SIG-M5 treated with dmso at 0.1 percent for 504 hours (cell line): Measurements from ENCODE around the gene TRAF1.

ENCODE experiments used
- DNase-seq: peaks from one replicate; lab custom pipeline; 2025; ENCODE audit not compliant: unreplicated experiment; lab: John Stamatoyannopoulos, UW

TRAF1 gene

DNA sequence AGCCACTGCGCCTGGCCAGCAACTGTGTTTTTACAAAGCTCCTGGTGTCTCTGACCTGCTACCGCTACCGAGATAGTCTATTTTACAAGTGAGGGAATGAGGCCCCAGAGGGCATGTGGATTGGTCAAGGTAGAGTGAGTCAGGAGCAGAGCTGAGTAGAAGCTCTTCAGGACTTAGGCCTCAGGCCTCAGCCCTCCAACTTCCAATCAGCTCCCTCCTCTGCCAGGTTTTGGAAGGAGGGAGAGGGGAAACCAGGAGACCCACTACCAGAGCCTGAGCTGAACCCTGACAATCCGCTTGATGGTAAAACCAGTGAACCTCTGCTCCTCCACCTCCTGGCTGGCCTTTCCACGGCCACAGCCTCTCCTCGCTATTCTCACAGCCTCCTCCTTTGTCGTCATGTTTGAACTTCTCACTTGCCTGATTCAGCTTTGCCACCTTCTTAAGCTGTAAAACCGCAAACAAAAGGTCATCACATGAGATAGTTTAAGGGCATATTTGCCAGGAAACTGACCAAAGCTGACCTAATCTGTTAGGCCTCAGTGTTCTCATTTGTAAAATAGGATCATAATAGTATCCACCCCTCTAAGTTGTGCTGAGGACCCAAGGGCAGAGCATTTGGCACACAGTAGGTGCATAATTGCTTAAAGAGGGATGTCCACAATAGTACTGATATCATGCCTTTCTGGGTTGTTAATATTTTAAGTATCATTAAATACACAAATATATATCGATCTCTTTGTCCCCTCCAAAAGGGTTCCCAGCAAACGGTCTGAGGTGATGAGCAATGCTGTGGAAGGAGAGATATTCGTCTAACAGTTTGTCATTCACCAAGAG lies 1.7 kb downstream of the TRAF1 start:
- DNase-seq, result no peak

DNA sequence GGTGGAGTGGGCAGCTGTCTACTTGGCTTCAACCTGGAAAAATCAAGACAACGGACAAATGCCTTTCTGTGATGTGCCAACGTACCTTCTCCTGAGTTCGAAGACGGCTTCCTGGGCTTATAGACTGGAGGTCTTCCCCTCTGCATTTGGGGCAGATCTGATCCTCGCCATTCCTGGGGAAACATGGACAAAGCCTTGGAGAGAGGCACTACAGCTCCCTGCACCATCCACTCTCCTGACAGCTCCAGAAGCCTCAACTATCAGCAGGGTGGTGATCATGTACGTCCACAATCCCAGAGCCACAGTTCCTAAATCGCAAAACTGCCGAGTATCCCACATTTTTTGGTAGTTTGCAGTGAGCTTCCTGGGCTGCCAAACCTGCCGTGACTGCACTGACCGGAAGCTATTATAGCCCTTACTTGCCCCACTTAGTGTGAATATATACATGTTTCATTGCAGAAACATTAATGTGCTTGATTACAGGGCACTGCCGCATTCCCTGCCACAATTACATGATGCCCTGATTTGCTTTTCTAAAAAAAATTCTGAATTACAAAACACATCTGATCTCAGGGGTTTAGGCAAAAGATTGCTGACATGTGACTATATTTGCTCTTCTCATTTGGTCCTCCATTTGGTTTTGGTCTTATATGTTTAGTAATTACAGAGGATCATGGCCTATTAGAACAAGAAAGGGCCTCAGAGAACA lies 2.8 kb downstream of the TRAF1 start:
- DNase-seq, result no peak

DNA sequence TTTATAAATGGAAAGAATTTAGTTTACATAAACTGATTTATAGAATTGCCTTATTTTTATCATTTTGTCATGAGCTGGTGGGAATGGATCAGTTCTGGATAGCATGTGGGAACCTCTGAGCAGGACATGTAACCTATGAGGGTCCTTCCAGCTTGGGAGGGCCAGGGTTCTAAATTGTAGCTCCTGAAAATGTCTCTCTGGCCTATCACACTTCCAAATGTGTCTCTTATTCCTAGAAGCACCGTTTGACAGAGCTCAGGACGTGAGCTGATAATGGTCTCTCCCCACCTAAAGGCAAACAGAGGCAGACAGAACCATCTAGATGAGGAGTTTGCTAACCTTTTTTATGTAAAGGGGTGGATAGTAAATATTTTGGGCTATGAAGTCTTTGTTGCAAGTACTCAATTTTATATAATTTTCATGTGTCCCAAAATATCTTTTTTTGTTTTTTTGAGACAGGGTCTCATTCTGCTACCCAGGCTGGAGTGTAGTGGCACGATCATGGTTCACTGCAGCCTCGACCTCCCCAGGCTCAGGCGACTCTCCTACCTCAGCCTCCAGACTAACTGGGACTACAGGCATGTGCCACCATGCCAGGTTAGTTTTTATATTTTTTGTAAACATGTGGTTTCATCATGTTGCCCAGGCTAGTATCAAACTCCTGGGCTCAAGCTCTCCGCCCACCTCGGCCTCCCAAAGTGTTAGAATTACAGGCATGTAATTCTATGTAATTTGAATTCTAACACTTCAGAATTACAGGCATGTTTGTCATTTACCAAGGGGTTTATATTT lies 4.0 kb downstream of the TRAF1 start:
- no peak for DNase-seq

DNA sequence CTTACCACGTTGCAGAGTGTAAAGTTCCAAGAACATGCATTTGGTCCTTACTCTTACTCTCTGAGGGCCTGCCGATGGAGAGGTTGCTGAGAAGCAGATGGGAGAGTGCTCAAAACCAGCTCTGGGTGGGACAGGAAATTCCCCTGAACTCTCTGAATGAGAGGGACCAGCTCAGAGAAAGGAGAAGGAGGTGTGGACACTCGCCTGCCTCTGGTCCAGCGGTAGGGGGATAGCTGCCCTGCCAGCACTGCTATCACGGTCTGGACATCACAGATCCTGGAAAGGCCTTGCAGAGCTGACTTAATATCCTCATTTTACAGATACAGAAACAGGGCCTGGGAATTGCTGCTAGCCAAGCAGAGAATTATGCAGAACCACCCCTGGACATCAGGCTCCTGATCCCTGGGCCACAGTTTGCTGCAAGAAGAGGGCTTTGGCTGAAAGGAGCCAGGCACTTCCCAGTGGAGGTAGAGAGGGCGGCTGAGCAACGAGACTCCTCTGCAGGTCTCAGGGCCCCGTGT lies 4.9 kb downstream of the TRAF1 start:
- no peak for DNase-seq

DNA sequence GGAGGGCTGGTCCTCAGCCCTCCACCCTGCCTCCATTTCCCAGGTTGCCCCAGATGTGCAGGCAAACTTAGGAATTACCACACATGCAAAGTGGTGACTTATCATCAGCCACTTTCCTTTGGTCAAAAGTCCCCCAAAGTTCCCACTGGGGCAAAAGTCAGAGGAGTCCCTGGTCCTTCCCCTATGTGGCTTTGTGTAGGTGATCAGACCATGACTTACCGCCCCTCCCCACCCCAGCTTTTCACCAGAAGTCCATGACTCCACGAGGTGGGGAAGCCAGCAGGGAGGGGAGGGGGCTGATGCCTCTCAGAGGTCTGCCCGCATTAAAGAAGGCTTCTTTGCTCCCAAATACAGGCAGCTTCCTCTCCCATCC lies 5.8 kb downstream of the TRAF1 start:
- no peak for DNase-seq

DNA sequence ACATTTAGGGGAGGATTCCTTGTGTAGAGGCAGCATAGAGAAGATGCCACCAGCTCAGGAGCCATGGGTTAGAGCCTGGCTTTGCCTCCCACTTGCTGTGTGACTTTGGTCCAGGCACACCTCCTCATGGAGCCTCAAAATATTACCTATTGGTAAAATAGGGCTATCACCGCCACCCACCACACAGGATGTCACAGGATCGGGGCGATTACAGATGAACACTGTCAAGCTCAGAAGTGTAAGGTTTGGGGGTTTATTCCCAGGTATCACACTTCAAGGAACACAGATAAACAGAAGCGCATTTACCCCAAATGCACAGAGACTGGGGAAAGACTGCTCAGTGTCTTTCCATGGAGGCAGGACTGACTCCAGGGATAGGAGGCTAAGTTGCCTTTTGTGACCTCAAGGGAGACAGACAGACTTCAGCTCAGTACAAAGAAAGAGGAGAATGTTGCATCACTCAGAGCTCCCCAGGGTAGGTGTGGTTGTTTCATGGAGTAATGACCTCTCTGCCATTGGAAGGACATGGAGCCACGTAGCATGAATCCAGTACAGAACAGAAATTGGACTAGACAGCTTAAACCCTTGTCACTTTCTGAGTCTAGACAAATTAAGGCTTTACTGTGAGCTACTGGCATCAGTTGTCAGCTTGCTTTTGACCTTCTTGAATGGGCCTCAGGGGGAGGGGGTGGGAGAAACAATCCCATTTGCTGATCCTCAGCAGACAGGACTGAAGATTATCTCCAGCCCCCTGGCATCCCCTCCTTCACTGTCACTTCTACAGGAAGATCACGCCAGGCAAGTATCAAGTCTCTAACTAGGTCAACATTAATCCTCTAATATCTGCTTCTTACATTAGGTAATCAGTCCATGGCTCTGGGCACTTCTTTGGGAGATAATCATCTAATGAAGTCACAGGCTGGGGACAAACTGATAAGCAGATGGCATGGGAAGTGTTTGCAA lies 6.5 kb downstream of the TRAF1 start:
- no peak for DNase-seq

DNA sequence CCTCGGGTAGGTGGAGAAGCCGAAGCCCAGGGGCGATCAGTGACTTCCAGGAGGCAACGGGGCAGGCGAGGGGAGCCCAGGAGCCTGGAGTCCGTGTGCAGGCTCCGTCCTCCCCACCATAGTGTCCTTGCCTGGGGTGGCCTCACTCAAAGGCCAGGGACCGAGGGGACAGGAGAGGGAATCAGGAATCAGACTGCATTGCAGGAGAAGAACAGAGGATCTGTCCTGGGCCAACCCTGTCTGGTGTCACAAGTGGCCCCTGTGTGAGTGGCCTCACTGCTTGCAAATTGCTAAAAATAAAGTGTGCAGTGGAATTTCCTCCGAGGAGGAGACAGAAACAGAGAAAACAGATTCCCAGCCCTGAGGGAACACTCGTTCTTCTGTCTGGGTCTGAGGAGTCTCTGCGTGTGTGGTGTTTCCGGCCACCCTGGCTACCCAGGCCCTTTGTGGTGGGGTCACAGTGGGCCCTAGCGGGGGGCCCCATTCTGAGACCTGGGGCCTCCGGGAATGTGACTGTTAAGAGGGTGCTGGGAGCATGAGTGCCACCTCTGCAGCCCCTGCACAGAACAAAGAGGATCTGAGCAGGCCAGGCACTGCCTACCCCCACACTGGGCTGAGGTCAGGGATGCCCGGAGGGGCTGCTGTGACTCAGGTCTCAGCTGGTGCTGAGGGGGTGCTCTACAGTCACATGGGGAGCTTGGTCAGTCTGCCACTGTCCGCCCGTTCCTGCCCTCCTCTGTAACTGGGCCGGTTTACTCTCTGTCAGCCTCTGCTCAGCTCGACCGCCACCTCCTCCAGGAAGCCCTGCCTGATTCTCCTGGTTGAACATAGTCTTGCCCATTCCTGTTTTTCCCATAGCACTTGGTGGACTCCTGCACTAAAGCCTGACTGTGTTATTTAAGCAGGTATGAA lies 7.4 kb downstream of the TRAF1 start:
- DNase-seq, result no peak

DNA sequence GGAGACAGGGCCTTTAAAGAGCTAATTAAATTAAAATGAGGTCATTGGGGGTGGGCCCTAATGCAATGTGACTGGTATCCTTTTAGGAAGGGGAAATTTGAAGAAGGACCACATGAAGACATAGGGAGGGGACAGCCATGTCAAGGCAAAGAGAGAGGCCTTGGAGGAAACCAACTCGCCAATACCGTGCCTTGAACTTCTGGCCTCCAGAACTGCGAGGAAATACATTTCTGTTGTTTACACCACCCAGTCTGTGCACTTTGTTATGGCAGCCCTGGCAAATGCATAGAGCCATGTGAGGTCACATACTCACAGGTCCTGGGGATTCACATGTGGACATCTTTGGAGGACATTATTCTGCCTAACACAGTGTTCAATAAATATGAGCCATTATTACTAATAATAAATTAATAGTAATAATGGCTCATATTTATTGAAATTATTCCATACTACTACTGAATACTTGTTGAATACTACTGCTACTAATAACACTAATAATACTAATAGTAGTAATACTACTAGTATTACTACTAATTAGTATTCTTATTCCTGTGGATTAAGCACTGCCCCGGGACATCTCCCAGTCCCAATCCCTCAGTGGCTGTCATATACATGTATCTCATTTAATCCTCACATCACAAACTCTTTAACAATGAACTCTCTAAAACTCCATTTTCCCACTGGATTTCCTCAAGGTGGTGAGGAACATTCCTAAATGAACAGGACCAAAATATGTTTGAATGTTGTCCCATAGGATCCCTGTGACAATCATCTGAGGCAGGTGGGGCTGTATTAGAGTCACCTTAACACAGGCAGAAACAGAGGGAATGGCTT lies 8.4 kb downstream of the TRAF1 start:
- no peak for DNase-seq

DNA sequence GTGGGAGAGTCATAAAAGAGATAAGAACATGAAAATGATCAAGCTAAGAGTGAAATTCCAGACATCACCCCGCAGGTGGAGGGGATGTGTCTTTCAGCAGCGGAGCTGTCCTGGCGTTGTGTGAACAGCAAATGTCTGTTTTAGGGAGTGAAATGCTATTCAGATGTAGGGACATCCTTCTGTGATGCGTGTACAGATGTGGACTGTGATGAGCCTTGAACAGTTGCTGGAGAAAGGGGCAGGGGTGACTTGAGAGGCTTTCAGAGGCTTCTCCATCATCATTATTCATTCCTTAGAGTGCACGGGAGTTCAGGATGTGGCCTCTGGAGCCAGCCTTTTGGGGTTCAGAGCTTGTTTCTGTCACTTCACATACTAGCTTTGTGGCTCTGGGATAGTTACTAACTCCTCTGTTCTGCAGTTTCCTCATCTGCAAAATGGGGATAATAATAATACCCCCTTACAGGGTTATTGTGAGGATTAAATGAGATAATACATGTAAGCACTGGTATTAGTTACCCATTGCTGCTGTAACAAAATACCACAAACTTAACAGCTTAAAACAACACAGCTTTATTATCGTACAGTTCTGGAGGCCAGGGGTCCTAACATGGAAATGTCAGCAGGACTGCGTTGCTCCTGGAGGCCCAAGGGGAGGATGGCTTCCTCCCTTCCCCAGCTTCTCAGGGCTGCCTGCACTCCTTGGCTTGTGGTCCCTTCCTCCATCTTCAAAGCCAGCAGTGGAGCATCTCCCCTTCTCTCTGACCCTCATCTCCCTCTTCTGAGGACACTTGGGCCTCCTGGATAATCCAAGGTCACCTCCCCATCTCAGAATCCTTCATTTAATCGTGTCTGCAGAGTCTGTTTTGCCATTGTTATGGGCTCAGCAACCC lies 9.4 kb downstream of the TRAF1 start:
- no peak for DNase-seq

DNA sequence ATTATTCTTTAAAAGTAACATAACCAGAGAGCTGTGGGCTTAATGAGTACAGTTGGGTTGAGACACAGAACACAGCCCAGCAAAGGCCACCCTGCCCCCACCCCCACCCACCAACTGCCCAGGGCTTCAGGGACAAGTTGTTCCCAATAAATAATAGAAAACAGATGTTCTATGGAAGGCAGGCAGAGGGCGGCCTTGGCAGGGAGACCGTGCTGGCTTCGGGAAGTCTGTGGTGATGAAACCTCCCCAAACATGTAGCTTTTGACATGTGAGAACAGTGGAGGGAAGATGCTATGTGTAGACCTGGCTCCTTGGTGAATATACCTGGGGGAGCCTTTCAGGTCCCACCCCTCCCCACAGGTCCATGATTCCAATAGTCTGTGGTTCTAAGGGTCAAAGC lies 10.0 kb downstream of the TRAF1 start:
- DNase-seq, result no peak

DNA sequence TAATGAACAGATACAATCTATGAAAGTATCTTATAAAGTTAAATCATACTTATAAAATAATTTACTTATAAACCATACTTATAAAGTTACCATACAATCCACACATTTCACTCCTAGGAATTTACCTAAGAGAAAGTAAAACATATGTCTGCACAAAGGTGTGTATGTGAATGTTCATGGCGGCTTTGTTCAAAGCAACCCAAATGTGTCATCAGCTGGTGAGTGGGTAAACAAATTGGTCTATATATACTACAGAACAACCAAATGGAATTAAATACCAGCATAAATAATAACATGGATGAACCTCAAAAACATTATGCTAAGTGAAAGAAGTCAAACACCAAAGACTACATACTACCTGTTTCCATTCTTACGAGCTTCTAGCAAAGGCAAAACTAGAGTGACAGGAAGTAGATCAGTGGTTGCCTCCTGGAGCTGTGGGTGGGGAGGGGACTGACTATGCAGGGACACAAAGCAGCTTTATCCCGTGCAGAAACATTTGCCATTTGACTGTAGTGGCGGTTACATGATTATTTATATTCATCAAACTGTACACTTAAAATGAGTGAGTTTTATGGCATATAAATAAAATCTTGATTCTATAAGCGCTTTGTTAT lies 10.6 kb downstream of the TRAF1 start:
- no peak for DNase-seq

DNA sequence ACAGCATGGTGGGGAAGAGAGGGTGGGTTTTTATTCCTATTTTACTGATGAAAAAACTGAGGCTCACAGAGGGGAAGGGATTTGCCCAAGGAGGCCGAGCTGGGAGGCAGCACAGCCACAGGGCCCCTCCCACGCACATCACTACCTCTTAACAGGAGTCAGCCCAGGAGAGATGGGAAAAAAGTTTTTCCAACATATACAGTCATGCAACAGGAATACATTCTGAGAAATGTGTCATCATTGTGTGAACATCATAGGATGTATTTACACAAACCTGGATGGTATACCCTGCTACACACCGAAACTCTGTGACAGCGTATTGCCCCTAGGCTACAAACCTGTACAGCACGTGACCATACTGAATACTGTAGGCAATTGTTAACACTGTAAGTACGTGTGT lies 11.6 kb downstream of the TRAF1 start:
- no peak for DNase-seq

DNA sequence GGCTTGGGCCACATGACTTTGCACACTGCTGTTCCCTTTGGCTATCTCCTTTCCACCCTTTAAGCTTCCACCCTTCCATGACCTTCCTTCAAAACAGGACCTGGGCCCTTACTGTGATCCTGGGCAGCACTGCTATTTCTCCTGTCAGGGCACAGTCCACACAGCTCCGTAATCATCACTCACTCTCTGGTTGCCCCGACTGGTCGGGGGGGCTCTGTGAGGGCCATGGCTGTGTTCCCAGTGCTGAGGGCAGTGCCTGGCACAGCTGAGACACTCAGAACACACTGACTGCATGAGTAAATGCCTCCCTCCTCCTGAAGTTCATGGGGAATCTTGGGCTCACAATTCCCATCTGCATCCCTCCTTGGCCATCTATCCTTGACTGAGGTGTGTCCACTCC lies 12.2 kb downstream of the TRAF1 start:
- no peak for DNase-seq

DNA sequence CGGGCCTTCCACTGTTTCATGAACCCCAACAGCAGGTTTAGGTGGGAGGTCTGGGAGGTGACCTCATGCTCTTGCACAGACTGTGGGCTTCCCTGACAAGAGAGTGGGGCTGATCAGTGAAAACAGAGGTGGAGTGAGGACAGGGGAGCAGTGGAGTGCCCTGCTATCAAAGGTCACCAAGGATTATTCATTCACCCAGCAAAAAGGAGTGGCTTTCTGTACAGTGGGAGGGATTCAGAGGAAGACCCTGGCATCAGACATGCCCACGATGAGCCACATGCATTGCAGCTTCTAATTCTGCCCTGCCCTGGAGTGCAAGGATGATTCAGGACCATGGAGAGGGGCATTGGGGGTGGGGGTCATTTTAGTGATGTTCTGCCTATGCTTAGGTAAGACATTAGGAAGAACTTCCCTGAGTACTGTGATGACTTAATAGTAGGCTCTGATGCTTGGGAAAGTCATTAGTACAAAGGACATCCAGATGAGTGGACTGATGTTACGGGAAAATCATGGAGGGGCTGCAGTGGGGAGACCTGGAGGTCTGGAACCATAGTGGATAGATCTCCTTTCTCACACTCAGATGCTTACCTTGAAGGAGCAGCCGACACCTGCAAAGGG lies 12.8 kb downstream of the TRAF1 start:
- DNase-seq, result peak; percentile 13

DNA sequence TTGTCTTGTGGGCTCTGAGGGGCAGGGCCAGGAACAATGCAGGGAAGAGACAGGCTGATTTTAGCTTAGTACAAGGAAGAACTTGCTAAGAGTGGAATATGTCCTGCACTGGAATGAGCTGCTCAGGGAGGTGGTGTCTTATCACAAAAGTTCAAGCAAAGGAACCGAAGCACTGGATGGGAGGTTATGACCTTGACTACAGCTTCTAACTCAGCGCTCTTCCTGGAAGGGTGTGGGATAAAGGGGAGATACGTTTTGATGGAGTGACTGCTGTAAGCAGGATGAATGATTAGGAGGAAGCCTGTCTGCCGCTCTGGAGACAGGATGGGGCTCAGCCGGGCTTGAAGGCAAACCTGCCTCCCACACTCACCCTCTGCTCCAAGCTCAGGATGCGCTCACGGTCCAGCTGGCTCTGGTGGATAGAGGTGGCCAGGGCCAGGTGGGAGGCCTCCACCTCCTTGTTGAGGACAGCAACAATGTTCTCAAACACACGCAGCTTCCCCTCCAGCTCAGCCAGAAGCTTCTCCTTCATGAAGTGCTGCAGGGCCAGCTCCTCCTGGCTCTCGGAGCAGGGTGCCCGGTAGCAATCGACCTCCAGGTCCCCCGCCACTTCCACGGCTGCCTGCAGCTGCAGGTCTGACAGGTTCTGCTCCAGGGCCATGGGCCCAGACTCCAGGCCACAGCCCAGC lies 13.5 kb downstream of the TRAF1 start:
- no peak for DNase-seq

DNA sequence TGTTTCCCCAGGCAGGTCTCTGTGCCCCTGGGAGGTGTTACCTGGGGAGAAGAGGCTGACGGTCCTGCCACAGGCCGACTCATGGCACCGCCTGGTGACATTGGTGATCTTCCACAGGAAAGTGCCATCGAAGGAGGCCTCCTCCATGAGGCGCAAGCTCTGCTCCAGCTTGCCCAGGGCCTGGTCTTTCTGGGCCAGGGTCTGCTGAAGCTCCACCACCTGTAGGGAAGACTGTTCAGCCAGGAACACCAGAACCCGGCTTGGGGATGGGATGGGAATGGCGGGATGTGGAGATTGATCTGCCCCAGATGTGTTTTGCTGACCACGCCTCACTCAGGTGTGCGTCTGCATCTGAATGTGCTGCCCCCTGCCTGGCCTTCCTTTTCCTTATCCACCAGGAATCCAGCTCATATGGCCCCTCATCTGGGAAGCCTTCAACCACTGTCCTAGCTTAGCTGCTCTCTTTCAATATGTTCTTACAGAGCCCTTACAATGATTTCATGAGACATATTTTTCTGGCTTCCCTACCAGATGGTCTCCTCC lies 15.2 kb downstream of the TRAF1 start:
- no peak for DNase-seq
